ENCODE measurements around the gene ERC1.
A peak's percentile ranks its signal among the peaks of the same experiment; 100 is the strongest.

ERC1 gene

GRCh38 chr12:990661-991349 lies at the start of gene ERC1:
Gene ERC1 (plus strand): TSS chr12:991223. CDS start chr12:1027904, 36,681 bp downstream.
- DNase-seq (ENCODE audit: low read depth in 1 of 2, low spot score in 1 of 2) = peak; percentile 66 to 79

GRCh38 chr12:943051-943450 lies 48.0 kb upstream of the ERC1 start:
- no peak for DNase-seq (ENCODE audit: low read depth in 1 of 2, low spot score in 1 of 2)

- no peak for DNase-seq (ENCODE audit: low read depth in 1 of 2, low spot score in 1 of 2)
Observed at GRCh38 chr12:944211-944610, 46.8 kb upstream of the ERC1 start.

- DNase-seq (ENCODE audit: low read depth in 1 of 2, low spot score in 1 of 2) = no peak
Observed at GRCh38 chr12:946212-946611, 44.8 kb upstream of the ERC1 start.

GRCh38 chr12:946631-947030 lies 44.4 kb upstream of the ERC1 start:
- DNase-seq (ENCODE audit: low read depth in 1 of 2, low spot score in 1 of 2) = no peak

- DNase-seq (ENCODE audit: low read depth in 1 of 2, low spot score in 1 of 2) = no peak
Observed at GRCh38 chr12:948238-948637, 42.8 kb upstream of the ERC1 start.

GRCh38 chr12:949453-950191 lies 41.4 kb upstream of the ERC1 start, which contains the start of gene RAD52:
Gene RAD52 (minus strand): TSS chr12:949694. CDS start chr12:933058, 16,636 bp downstream.
- DNase-seq (ENCODE audit: low read depth in 1 of 2, low spot score in 1 of 2) = peak; percentile 96 to 97

- DNase-seq (ENCODE audit: low read depth in 1 of 2, low spot score in 1 of 2) = no peak
Observed at GRCh38 chr12:951176-951575, 39.8 kb upstream of the ERC1 start.

- DNase-seq (ENCODE audit: low read depth in 1 of 2, low spot score in 1 of 2) = no peak
Observed at GRCh38 chr12:953776-954175, 37.2 kb upstream of the ERC1 start.

GRCh38 chr12:954741-955140 lies 36.3 kb upstream of the ERC1 start:
- no peak for DNase-seq (ENCODE audit: low read depth in 1 of 2, low spot score in 1 of 2)

- DNase-seq (ENCODE audit: low read depth in 1 of 2, low spot score in 1 of 2) = no peak
Observed at GRCh38 chr12:955939-956338, 35.1 kb upstream of the ERC1 start.

- no peak for DNase-seq (ENCODE audit: low read depth in 1 of 2, low spot score in 1 of 2)
Observed at GRCh38 chr12:958588-959123, 32.4 kb upstream of the ERC1 start.

GRCh38 chr12:966724-967123 lies 24.3 kb upstream of the ERC1 start:
- no peak for DNase-seq (ENCODE audit: low read depth in 1 of 2, low spot score in 1 of 2)

GRCh38 chr12:967641-968040 lies 23.4 kb upstream of the ERC1 start:
- DNase-seq (ENCODE audit: low read depth in 1 of 2, low spot score in 1 of 2) = no peak

GRCh38 chr12:968545-968944 lies 22.5 kb upstream of the ERC1 start:
- DNase-seq (ENCODE audit: low read depth in 1 of 2, low spot score in 1 of 2) = no peak

GRCh38 chr12:969821-970220 lies 21.2 kb upstream of the ERC1 start:
- DNase-seq (ENCODE audit: low read depth in 1 of 2, low spot score in 1 of 2) = no peak

- no peak for DNase-seq (ENCODE audit: low read depth in 1 of 2, low spot score in 1 of 2)
Observed at GRCh38 chr12:971991-972390, 19.0 kb upstream of the ERC1 start.

GRCh38 chr12:974271-974862 lies 16.7 kb upstream of the ERC1 start:
- no peak for DNase-seq (ENCODE audit: low read depth in 1 of 2, low spot score in 1 of 2)

GRCh38 chr12:976644-977043 lies 14.4 kb upstream of the ERC1 start:
- no peak for DNase-seq (ENCODE audit: low read depth in 1 of 2, low spot score in 1 of 2)

- no peak for DNase-seq (ENCODE audit: low read depth in 1 of 2, low spot score in 1 of 2)
Observed at GRCh38 chr12:977156-977555, 13.9 kb upstream of the ERC1 start.

- no peak for DNase-seq (ENCODE audit: low read depth in 1 of 2, low spot score in 1 of 2)
Observed at GRCh38 chr12:979349-979748, 11.7 kb upstream of the ERC1 start.
